Glutamatergic neuron (in vitro differentiated cells): ENCODE measurements around the gene PLPP4. TPM values are rescaled to one million over a fixed set of nuclear protein-coding genes. Genes with fewer than 3 reads are reported as not detected.

Source experiments
- DNase-seq: peaks from one replicate; pipeline ENCODE4 v3.0.0; 2022
- H3K27ac Mint-ChIP-seq: one replicate; pipeline ENCODE4 v1.8.0; 2020; ENCODE audit warnings: mild to moderate bottlenecking, mixed read lengths, inconsistent platforms; ENCODE audit not compliant: unreplicated experiment
- H3K27me3 Mint-ChIP-seq: one replicate; pipeline ENCODE4 v1.8.0; 2020; ENCODE audit warnings: mild to moderate bottlenecking, moderate library complexity, mixed read lengths, inconsistent platforms; ENCODE audit not compliant: unreplicated experiment
- H3K36me3 Mint-ChIP-seq: one replicate; pipeline ENCODE4 v1.8.0; 2020; ENCODE audit warnings: mild to moderate bottlenecking, mixed read lengths, inconsistent platforms; ENCODE audit not compliant: unreplicated experiment
- H3K4me1 Mint-ChIP-seq: one replicate; pipeline ENCODE4 v1.8.0; 2020; ENCODE audit warnings: mild to moderate bottlenecking, low read depth, mixed read lengths, inconsistent platforms; ENCODE audit not compliant: unreplicated experiment
- H3K4me3 Mint-ChIP-seq: one replicate; pipeline ENCODE4 v1.8.0; 2020; ENCODE audit warnings: mild to moderate bottlenecking, mixed read lengths, inconsistent platforms; ENCODE audit not compliant: unreplicated experiment
- H3K9me3 Mint-ChIP-seq: one replicate; pipeline ENCODE4 v1.8.0; 2020; ENCODE audit warnings: mild to moderate bottlenecking, moderate library complexity, mixed read lengths, inconsistent platforms; ENCODE audit not compliant: unreplicated experiment
- CTCF ChIP-seq: fragments of 200-600 bp; sonication (generic); IDR thresholded peaks from one replicate; pipeline ENCODE4 v1.5.0; 2021; ENCODE audit not compliant: partially characterized antibody, unreplicated experiment
- total RNA-seq: library from RNA; stranded (reverse); fragmentation: NEBNext Ultra II Directional; extraction: Animal tissue kit (Norgen Biotek cat#: 25700); gene quantifications from one replicate; pipeline ENCODE4 v1.2.1, GENCODE V29; 2021; ENCODE audit not compliant: unreplicated experiment

The PLPP4 gene
- total RNA-seq, 1 donor from 2014 or later, result 2.6 TPM

- peaks cover 9% of the 10 kb centered on the region for H3K36me3 Mint-ChIP-seq
- DNase-seq, result no peak
Observed at GRCh38 chr10:120428754-120429153, 28.3 kb upstream of the PLPP4 start.

GRCh38 chr10:120429395-120429794, 27.6 kb upstream of the PLPP4 start:
- no peak for TF ChIP-seq CTCF
- no peak overlapping the region for H3K27ac Mint-ChIP-seq
- H3K27me3 Mint-ChIP-seq, result no peaks in the 10 kb centered on the region
- H3K4me3 Mint-ChIP-seq, result no peak overlapping the region
- DNase-seq, result no peak
- peaks cover 1% of the 10 kb centered on the region for H3K9me3 Mint-ChIP-seq
- H3K4me1 Mint-ChIP-seq, result peaks cover 6% of the 10 kb centered on the region
- peaks cover 5% of the 10 kb centered on the region for H3K36me3 Mint-ChIP-seq

More at GRCh38 chr10:120428754-120429153, 28.3 kb upstream of the PLPP4 start:
- Mint-ChIP-seq H3K4me3 (no peak overlapping the region), H3K9me3 (peaks cover 1% of the 10 kb centered on the region), H3K27me3 (no peaks in the 10 kb centered on the region), H3K4me1 (peaks cover 6% of the 10 kb centered on the region), H3K27ac (no peak overlapping the region)
- no peak for TF ChIP-seq CTCF

- no peak for TF ChIP-seq CTCF
- peaks cover 6% of the 10 kb centered on the region for H3K4me1 Mint-ChIP-seq
- H3K4me3 Mint-ChIP-seq, result no peak overlapping the region
- no peak overlapping the region for H3K27ac Mint-ChIP-seq
- peaks cover 1% of the 10 kb centered on the region for H3K9me3 Mint-ChIP-seq
- no peaks in the 10 kb centered on the region for H3K36me3 Mint-ChIP-seq
- peaks cover 1% of the 10 kb centered on the region for H3K27me3 Mint-ChIP-seq
- DNase-seq, result no peak
Observed at GRCh38 chr10:120431251-120431651, 25.8 kb upstream of the PLPP4 start.

GRCh38 chr10:120432209-120432608, 24.8 kb upstream of the PLPP4 start:
- TF ChIP-seq CTCF, result no peak
- Mint-ChIP-seq H3K4me3 (no peak overlapping the region), H3K9me3 (no peaks in the 10 kb centered on the region), H3K27me3 (peaks cover 2% of the 10 kb centered on the region), H3K36me3 (no peaks in the 10 kb centered on the region), H3K27ac (no peak overlapping the region), H3K4me1 (peaks cover 6% of the 10 kb centered on the region)
- DNase-seq, result no peak

- no peak overlapping the region for H3K27ac Mint-ChIP-seq
- H3K9me3 Mint-ChIP-seq, result no peaks in the 10 kb centered on the region
- no peak for TF ChIP-seq CTCF
- no peaks in the 10 kb centered on the region for H3K36me3 Mint-ChIP-seq
- no peak overlapping the region for H3K4me3 Mint-ChIP-seq
- no peak for DNase-seq
- peaks cover 2% of the 10 kb centered on the region for H3K27me3 Mint-ChIP-seq
- peaks cover 6% of the 10 kb centered on the region for H3K4me1 Mint-ChIP-seq
Observed at GRCh38 chr10:120433141-120433540, 23.9 kb upstream of the PLPP4 start.
